OCI-LY7 (cell line): ENCODE measurements around the gene TTC16. TPM values are rescaled to one million over a fixed set of nuclear protein-coding genes. Genes with fewer than 3 reads are reported as not detected.

ENCODE experiments used
- BruUV-seq: library from RNA; stranded (reverse); fragments of 400-500 nt; replicated peaks from 2 replicates; lab custom pipeline; 2021; lab: Mats Ljungman, UMichigan
- CTCF ChIA-PET: fragments of 300-600 bp; sonication (Branson Sonifier 250); formaldehyde crosslinking; loops from one replicate; lab custom pipeline; 2022; ENCODE audit warnings: antibody characterized with exemption; ENCODE audit not compliant: unreplicated experiment; lab: Charles Lee
- POLR2A ChIA-PET: fragments of 300-600 bp; sonication (Branson Sonifier 250); formaldehyde crosslinking; loops from one replicate; lab custom pipeline; 2022; ENCODE audit warnings: antibody characterized with exemption; lab: Charles Lee
- DNase-seq: peaks from one replicate; pipeline ENCODE4 v3.0.0-alpha.2; 2015; ENCODE audit warnings: low spot score
- H2AFZ ChIP-seq: fragments of 200-600 bp; sonication (generic), shearing (Covaris generic); 2 replicates; pipeline ENCODE4 v1.6.1; 2014; ENCODE audit warnings: mild to moderate bottlenecking, antibody characterized with exemption, low read length, moderate library complexity
- H3K27ac ChIP-seq: fragments of 200-600 bp; sonication (generic); 2 replicates; pipeline ENCODE4 v1.5.1; 2014; ENCODE audit warnings: mixed run types, low read depth, mild to moderate bottlenecking, moderate library complexity, low read length, inconsistent platforms; ENCODE audit not compliant: poor library complexity, severe bottlenecking
- H3K36me3 ChIP-seq: fragments of 200-600 bp; sonication (generic); 2 replicates; pipeline ENCODE4 v1.6.1; 2014; ENCODE audit warnings: mild to moderate bottlenecking, antibody characterized with exemption, low read length, moderate library complexity, mixed read lengths; ENCODE audit not compliant: insufficient read depth
- H3K4me1 ChIP-seq: fragments of 200-600 bp; sonication (generic); 2 replicates; pipeline ENCODE4 v1.5.1; 2014; ENCODE audit warnings: mild to moderate bottlenecking, low read length; ENCODE audit not compliant: insufficient read depth, poor library complexity, severe bottlenecking
- H3K4me2 ChIP-seq: fragments of 200-600 bp; sonication (generic); 2 replicates; pipeline ENCODE4 v1.6.1; 2014; ENCODE audit warnings: mild to moderate bottlenecking, low read length
- H3K4me3 ChIP-seq: fragments of 200-600 bp; sonication (generic); 2 replicates; pipeline ENCODE4 v1.5.1; 2014; ENCODE audit warnings: mild to moderate bottlenecking, low read depth, low read length; ENCODE audit not compliant: poor library complexity, severe bottlenecking
- H3K79me2 ChIP-seq: fragments of 200-600 bp; sonication (generic); 2 replicates; pipeline ENCODE4 v1.6.1; 2016; ENCODE audit warnings: low read depth, mild to moderate bottlenecking, low read length, moderate library complexity, mixed read lengths; ENCODE audit not compliant: insufficient read depth
- H3K9me2 ChIP-seq: fragments of 200-600 bp; sonication (generic); 2 replicates; pipeline ENCODE4 v1.6.1; 2016; ENCODE audit warnings: mild to moderate bottlenecking, low read length, mixed read lengths; ENCODE audit not compliant: insufficient read depth
- H3K9me3 ChIP-seq: fragments of 200-600 bp; sonication (generic); 2 replicates; pipeline ENCODE4 v1.6.1; 2014; ENCODE audit warnings: mild to moderate bottlenecking, mixed run types, low read length, mixed read lengths
- H4K20me1 ChIP-seq: fragments of 200-600 bp; sonication (generic); 2 replicates; pipeline ENCODE4 v1.6.1; 2014; ENCODE audit warnings: mild to moderate bottlenecking, antibody characterized with exemption, low read length, moderate library complexity, mixed read lengths; ENCODE audit not compliant: insufficient read depth
- CTCF ChIP-seq: fragments of 200-600 bp; sonication (generic); conservative IDR thresholded peaks from 2 replicates; pipeline ENCODE4 v1.5.1; 2014; ENCODE audit warnings: mild to moderate bottlenecking, antibody characterized with exemption, low read length, moderate library complexity, mixed read lengths
- EZH2phosphoT487 ChIP-seq: fragments of 200-600 bp; sonication (generic); IDR thresholded peaks from 2 replicates; pipeline ENCODE4 v1.6.1; 2018; ENCODE audit warnings: low read depth, borderline replicate concordance, mild to moderate bottlenecking, mixed run types, antibody characterized with exemption, low read length, moderate library complexity, mixed read lengths
- intact Hi-C: fragments of 100-400 bp; cut with micrococcal nuclease; formaldehyde crosslinking; loops from one replicate; pipeline ENCODE4 v1.10.0; 2022; ENCODE audit not compliant: unreplicated experiment
- total RNA-seq, 2 experiments: library from RNA; depleted of rRNA in 1 of 2; stranded (reverse); fragments of >200 nt in 1 of 2; shearing (Covaris generic) in 1 of 2; gene quantifications; 2 replicates each; pipeline ENCODE4 v1.2.3, GENCODE V29; 2014 to 2022

The TTC16 gene
- total RNA-seq, 2 experiments from 2014 or later: not detected

DNA sequence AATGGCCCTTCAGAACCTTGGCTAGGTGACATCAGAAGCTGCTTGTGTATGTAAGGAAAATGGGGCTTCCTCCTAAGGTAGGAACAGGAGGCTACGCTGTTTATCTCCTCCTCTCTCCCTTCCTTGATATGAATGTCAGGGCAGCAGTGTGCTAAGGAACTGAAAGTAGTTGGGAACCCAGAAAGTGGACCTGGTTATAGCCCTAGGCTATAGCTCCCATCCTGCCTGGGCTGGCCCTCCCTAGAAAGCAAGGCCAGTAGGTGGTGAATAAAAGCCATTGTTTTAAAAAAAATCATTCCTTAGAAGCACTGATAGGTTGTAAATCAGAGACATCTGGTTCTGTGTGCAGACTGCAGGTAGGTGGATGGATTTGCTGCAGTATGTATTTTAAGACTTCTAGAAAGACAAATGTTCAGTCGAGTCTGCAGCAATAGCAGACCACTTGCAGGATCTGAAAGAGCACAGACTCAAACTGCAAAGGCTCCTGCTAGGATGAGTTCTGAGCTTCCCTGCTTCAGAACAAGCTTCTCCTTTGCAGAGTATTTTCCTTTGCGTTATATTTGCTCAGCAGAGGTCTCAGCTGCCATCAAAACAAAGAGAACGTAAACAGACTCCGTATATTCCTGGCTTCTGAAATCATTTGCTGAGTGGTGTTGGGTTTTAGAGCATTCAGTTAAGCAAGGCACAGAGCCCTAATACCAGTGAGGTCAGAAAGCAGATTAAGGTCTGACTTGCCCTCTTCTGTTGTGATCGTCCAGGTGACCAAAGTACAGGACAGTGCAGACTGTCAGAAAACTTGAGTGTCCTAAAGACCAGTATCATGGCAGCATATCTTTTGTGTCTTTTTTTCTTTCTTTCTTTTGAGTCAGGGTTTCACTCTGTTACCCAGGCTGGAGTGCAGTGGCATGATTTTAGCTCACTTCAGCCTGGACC lies 29.2 kb upstream of the TTC16 start:
- CTCF ChIA-PET: interaction anchor here (0.5 kb wide), 1 partner anchor 207 kb away, joined by 3 read pairs; no protein-coding TSS in a partner anchor
- no peak overlapping the region for H3K27ac ChIP-seq
- no peak overlapping the region for H3K4me2 ChIP-seq
- H3K9me3 ChIP-seq: no peaks in the 10 kb centered on the region
- H4K20me1 ChIP-seq: no peaks in the 10 kb centered on the region
- no peak for DNase-seq
- H3K79me2 ChIP-seq: no peaks in the 10 kb centered on the region
- H3K4me3 ChIP-seq: no peak overlapping the region
- BruUV-seq: no TSS peak
- H3K4me1 ChIP-seq: no peaks in the 10 kb centered on the region
- H2AFZ ChIP-seq: no peak overlapping the region
- TF ChIP-seq CTCF: no peak
- TF ChIP-seq EZH2phosphoT487: no peak
- intact Hi-C loops: no loop called here
- H3K36me3 ChIP-seq: no peaks in the 10 kb centered on the region
- POLR2A ChIA-PET: interaction anchor here (0.6 to 0.7 kb wide), 3 partner anchors 11 to 375 kb away, joined by 3 read pairs; no protein-coding TSS in a partner anchor
- H3K9me2 ChIP-seq: no peaks in the 10 kb centered on the region

- Histone ChIP-seq H4K20me1 (no peaks in the 10 kb centered on the region), H3K79me2 (no peaks in the 10 kb centered on the region), H3K9me2 (no peaks in the 10 kb centered on the region), H3K9me3 (no peaks in the 10 kb centered on the region), H2AFZ (no peak overlapping the region), H3K36me3 (no peaks in the 10 kb centered on the region), H3K4me3 (no peak overlapping the region), H3K4me1 (no peaks in the 10 kb centered on the region), H3K27ac (no peak overlapping the region), H3K4me2 (no peak overlapping the region)
- POLR2A ChIA-PET: interaction anchor here (0.6 kb wide), 1 partner anchor 258 kb away, joined by 4 read pairs; no protein-coding TSS in a partner anchor
- no TSS peak for BruUV-seq
- no peak for DNase-seq
- TF ChIP-seq EZH2phosphoT487: no peak
- TF ChIP-seq CTCF: no peak
- intact Hi-C loops: no loop called here
- CTCF ChIA-PET: no interaction called here
These were observed 26.4 kb upstream of the TTC16 start for GRCh38 chr9:127689329-127690000.
